Measurements from ENCODE around the gene CAMK1D.

Gene CAMK1D

GRCh38 chr10:12681252-12681651, 331.9 kb downstream of the CAMK1D start:
- no peak for DNase-seq (ENCODE audit: extremely low read depth, low read depth)
- no peak for TF ChIP-seq CTCF (IDR thresholded peaks at IDR 0.05; ENCODE audit: low read depth, low read length)

GRCh38 chr10:12684784-12685183, 335.4 kb downstream of the CAMK1D start:
- TF ChIP-seq CTCF (IDR thresholded peaks at IDR 0.05; ENCODE audit: low read depth, low read length) = no peak
- DNase-seq (ENCODE audit: extremely low read depth, low read depth) = no peak

- DNase-seq (ENCODE audit: extremely low read depth, low read depth) = no peak
- TF ChIP-seq CTCF (IDR thresholded peaks at IDR 0.05; ENCODE audit: low read depth, low read length) = no peak
Measured at GRCh38 chr10:12685261-12686058, 336.1 kb downstream of the CAMK1D start.

GRCh38 chr10:12687996-12688395, 338.6 kb downstream of the CAMK1D start:
- no peak for DNase-seq (ENCODE audit: extremely low read depth, low read depth)
- TF ChIP-seq CTCF (IDR thresholded peaks at IDR 0.05; ENCODE audit: low read depth, low read length) = no peak

GRCh38 chr10:12689893-12690292, 340.5 kb downstream of the CAMK1D start:
- no peak for TF ChIP-seq CTCF (IDR thresholded peaks at IDR 0.05; ENCODE audit: low read depth, low read length)
- no peak for DNase-seq (ENCODE audit: extremely low read depth, low read depth)

GRCh38 chr10:12690525-12691126, 341.3 kb downstream of the CAMK1D start:
- TF ChIP-seq CTCF (IDR thresholded peaks at IDR 0.05; ENCODE audit: low read depth, low read length) = no peak

GRCh38 chr10:12691596-12691995, 342.2 kb downstream of the CAMK1D start:
- no peak for DNase-seq (ENCODE audit: extremely low read depth, low read depth)
- no peak for TF ChIP-seq CTCF (IDR thresholded peaks at IDR 0.05; ENCODE audit: low read depth, low read length)

More at GRCh38 chr10:12690525-12691126, 341.3 kb downstream of the CAMK1D start:
- no peak for DNase-seq (ENCODE audit: extremely low read depth, low read depth)

Data from AG09319 (cell line).